ENCODE measurements around the gene TXNDC8. TPM values are rescaled to one million over a fixed set of nuclear protein-coding genes. Genes with fewer than 3 reads are reported as not detected.

TXNDC8 gene
- total RNA-seq, 1 experiment from 2014 or later, result not detected

DNA sequence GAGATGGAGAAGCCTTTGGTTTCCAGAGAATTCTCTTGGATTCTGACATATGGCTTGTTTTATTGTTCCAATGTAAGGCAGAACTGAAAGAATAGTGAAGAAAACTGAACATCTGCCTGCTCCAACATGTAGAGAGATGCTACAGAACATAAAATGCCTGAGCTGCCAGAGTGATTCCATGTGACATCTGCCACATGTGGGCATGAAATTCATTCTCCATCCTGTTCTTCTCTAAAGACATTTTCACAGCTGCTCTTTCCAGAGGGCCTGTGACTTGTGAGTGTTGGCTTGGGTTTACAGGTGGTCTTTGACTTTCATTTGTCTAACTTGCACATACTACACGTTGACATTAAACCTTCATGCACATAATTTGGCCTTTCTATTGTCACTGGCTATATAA is 47.7 kb downstream of the TXNDC8 start:
- Histone ChIP-seq H4K20me1 (ENCODE audit: insufficient read depth) (no peaks in the 10 kb centered on the region), H3K27ac (ENCODE audit: low read depth, low read length) (no peak overlapping the region), H3K9ac (ENCODE audit: low read length) (no peak overlapping the region), H3K9me2 (ENCODE audit: insufficient read depth) (no peaks in the 10 kb centered on the region), H3K36me3 (ENCODE audit: control insufficient read depth in 1 of 2, insufficient read depth in 2 of 2, low read length in 2 of 2) (no peaks in the 10 kb centered on the region), H3K4me3 (replicated peaks in 1 of 2; ENCODE audit: low read depth in 1 of 2, low read length in 2 of 2) (no peak overlapping the region), H3K27me3 (ENCODE audit: insufficient read depth, low read length) (no peaks in the 10 kb centered on the region), H3K4me2 (ENCODE audit: low read length) (no peak overlapping the region), H3K4me1 (ENCODE audit: control insufficient read depth in 1 of 2, insufficient read depth in 2 of 2, low read length in 2 of 2) (peaks cover 0 to 6% of the 10 kb centered on the region in 2 experiments; a peak in 1 of 4 replicates), H3K79me2 (ENCODE audit: insufficient read depth, low read length) (no peaks in the 10 kb centered on the region), H2AFZ (ENCODE audit: low read depth, low read length, poor library complexity, severe bottlenecking) (no peak overlapping the region), H3K9me3 (ENCODE audit: control insufficient read depth in 1 of 2, insufficient read depth in 1 of 2, low read depth in 1 of 2, low read length in 2 of 2) (no peaks in the 10 kb centered on the region)
- ChIA-PET CTCF (no interaction called here), RAD21 (ENCODE audit: low non-redundant PET in 1 of 2, low total read pairs in 2 of 2, uncharacterized antibody in 2 of 2, unreplicated experiment in 2 of 2) (no interaction called here), POLR2A (no interaction called here)
- no peak for ATAC-seq
- no peak for DNase-seq (ENCODE audit: low read depth, low spot score)
- BruUV-seq (replicated peaks), result no TSS peak
- intact Hi-C loops (cut with micrococcal nuclease), result no loop called here
- no peak for TF ChIP-seq RAD21 (IDR thresholded peaks at IDR 0.05; ENCODE audit: low read depth)
- TF ChIP-seq CBX3 (IDR thresholded peaks at IDR 0.05; ENCODE audit: low read depth), result no peak
- TF ChIP-seq ZFX (IDR thresholded peaks at IDR 0.05), result no peak
- no peak for TF ChIP-seq MAX (IDR thresholded peaks at IDR 0.05)
- TF ChIP-seq ELF1 (IDR thresholded peaks at IDR 0.05; ENCODE audit: borderline replicate concordance, low read depth), result no peak
- TF ChIP-seq JUND (IDR thresholded peaks at IDR 0.05), result no peak
- no peak for TF ChIP-seq POLR2A (IDR thresholded peaks at IDR 0.05; ENCODE audit: borderline replicate concordance, extremely low read depth, insufficient read depth, insufficient read length)
- TF ChIP-seq REST (IDR thresholded peaks at IDR 0.05; ENCODE audit: low read depth), result no peak
- TF ChIP-seq EZH2 (IDR thresholded peaks at IDR 0.05), result no peak
- TF ChIP-seq SIN3A (IDR thresholded peaks at IDR 0.05; ENCODE audit: low read depth), result no peak
- TF ChIP-seq, protein P1, sequence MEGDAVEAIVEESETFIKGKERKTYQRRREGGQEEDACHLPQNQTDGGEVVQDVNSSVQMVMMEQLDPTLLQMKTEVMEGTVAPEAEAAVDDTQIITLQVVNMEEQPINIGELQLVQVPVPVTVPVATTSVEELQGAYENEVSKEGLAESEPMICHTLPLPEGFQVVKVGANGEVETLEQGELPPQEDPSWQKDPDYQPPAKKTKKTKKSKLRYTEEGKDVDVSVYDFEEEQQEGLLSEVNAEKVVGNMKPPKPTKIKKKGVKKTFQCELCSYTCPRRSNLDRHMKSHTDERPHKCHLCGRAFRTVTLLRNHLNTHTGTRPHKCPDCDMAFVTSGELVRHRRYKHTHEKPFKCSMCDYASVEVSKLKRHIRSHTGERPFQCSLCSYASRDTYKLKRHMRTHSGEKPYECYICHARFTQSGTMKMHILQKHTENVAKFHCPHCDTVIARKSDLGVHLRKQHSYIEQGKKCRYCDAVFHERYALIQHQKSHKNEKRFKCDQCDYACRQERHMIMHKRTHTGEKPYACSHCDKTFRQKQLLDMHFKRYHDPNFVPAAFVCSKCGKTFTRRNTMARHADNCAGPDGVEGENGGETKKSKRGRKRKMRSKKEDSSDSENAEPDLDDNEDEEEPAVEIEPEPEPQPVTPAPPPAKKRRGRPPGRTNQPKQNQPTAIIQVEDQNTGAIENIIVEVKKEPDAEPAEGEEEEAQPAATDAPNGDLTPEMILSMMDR (IDR thresholded peaks at IDR 0.05 in 2 of 3, conservative IDR thresholded peaks at IDR 0.05 in 1 of 3; ENCODE audit: borderline replicate concordance in 1 of 3, insufficient read depth in 1 of 3, low read depth in 2 of 3, low read length in 2 of 3), result no peak
- TF ChIP-seq SP1 (IDR thresholded peaks at IDR 0.05; ENCODE audit: low read depth), result no peak
- TF ChIP-seq ZNF274 (IDR thresholded peaks at IDR 0.05; ENCODE audit: low read depth, low read length), result no peak
- TF ChIP-seq, protein P2, sequence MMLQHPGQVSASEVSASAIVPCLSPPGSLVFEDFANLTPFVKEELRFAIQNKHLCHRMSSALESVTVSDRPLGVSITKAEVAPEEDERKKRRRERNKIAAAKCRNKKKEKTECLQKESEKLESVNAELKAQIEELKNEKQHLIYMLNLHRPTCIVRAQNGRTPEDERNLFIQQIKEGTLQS (IDR thresholded peaks at IDR 0.05), result no peak
- TF ChIP-seq, protein P3, sequence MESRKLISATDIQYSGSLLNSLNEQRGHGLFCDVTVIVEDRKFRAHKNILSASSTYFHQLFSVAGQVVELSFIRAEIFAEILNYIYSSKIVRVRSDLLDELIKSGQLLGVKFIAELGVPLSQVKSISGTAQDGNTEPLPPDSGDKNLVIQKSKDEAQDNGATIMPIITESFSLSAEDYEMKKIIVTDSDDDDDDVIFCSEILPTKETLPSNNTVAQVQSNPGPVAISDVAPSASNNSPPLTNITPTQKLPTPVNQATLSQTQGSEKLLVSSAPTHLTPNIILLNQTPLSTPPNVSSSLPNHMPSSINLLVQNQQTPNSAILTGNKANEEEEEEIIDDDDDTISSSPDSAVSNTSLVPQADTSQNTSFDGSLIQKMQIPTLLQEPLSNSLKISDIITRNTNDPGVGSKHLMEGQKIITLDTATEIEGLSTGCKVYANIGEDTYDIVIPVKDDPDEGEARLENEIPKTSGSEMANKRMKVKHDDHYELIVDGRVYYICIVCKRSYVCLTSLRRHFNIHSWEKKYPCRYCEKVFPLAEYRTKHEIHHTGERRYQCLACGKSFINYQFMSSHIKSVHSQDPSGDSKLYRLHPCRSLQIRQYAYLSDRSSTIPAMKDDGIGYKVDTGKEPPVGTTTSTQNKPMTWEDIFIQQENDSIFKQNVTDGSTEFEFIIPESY (IDR thresholded peaks at IDR 0.05; ENCODE audit: extremely low read depth, insufficient replicate concordance, low read length), result no peak
- no peak for TF ChIP-seq EGR1 (IDR thresholded peaks at IDR 0.05; ENCODE audit: low read depth)

Data from HCT116 (cell line).